Measurements from ENCODE around the gene TDRD10. TPM values are rescaled to one million over a fixed set of nuclear protein-coding genes. Genes with fewer than 3 reads are reported as not detected.
A peak's percentile ranks its signal among the peaks of the same experiment; 100 is the strongest.

The TDRD10 gene
- total and polyA plus RNA-seq, 2 of the 8 experiments (the other 6 are each of a cell fraction or from before 2014, with no cell fraction given) = 0.15 to 0.27 TPM

- CTCF ChIA-PET (ENCODE audit: partially characterized antibody) = interaction anchor here (1.6 to 2.4 kb wide), 3 partner anchors 11 to 321 kb away, joined by 4 to 13 read pairs (median 6); no protein-coding TSS in a partner anchor
These were observed 55.4 kb downstream of the TDRD10 start for GRCh38 chr1:154557248-154557938.

More at GRCh38 chr1:154557248-154557938, 55.4 kb downstream of the TDRD10 start:
- Histone ChIP-seq H3K36me3 (ENCODE audit: control insufficient read depth in 2 of 4, insufficient read depth in 4 of 4, low read length in 3 of 4) (peaks cover 18 to 35% (median 34%) of the 10 kb centered on the region in 4 experiments), H3K27me3 (replicated peaks in 1 of 4; ENCODE audit: control insufficient read depth in 3 of 4, extremely low read depth in 1 of 4, insufficient read depth in 3 of 4, low read length in 3 of 4) (no peaks in the 10 kb centered on the region), H3K23ac (ENCODE audit: insufficient read length) (no peak overlapping the region), H4K91ac (replicated peaks; ENCODE audit: insufficient read length, low read length) (no peak overlapping the region), H3K23me2 (ENCODE audit: low read depth, low read length) (peaks cover 10% of the 10 kb centered on the region), H3K9me3 (ENCODE audit: insufficient read depth in 2 of 2, low read depth in 1 of 2, low read length in 1 of 2) (no peaks in the 10 kb centered on the region), H3K79me1 (ENCODE audit: low read depth, low read length) (peaks cover 6% of the 10 kb centered on the region), H4K8ac (ENCODE audit: extremely low read depth, insufficient read depth, low read length) (no peak overlapping the region), H3K14ac (ENCODE audit: insufficient read length) (no peak overlapping the region), H2AK5ac (ENCODE audit: low read depth, low read length) (no peak overlapping the region), H2BK5ac (ENCODE audit: low read depth, low read length) (0 out of 2 replicates have a peak overlapping the region, but pooled peaks have one; percentile 68), H3K4me3 (ENCODE audit: extremely low read depth in 1 of 4, insufficient read depth in 2 of 4, low read depth in 3 of 4, low read length in 4 of 4) (peak overlapping the region; percentile 52 to 92 (median 82)), H2BK120ac (replicated peaks; ENCODE audit: low read depth, low read length) (no peak overlapping the region), H2AFZ (ENCODE audit: low read length) (no peak overlapping the region), H3K4me1 (replicated peaks in 1 of 4; ENCODE audit: control insufficient read depth in 3 of 4, insufficient read depth in 4 of 4, low read length in 3 of 4) (peaks cover 5 to 14% (median 7%) of the 10 kb centered on the region in 4 experiments; a peak in 5 of 7 replicates), H3K9ac (replicated peaks in 1 of 4; ENCODE audit: extremely low read depth in 1 of 4, low read depth in 3 of 4, low read length in 3 of 4) (peak overlapping the region in 3 of 4 experiments; percentile 21 to 90 (median 70); a peak in 6 of 7 replicates), H2BK20ac (ENCODE audit: low read length) (no peak overlapping the region), H3K18ac (ENCODE audit: extremely low read depth, low read length) (no peak overlapping the region), H3K56ac (replicated peaks; ENCODE audit: insufficient read length, low read depth, low read length) (no peak overlapping the region), H4K5ac (ENCODE audit: insufficient read length, low read depth, low read length) (no peak overlapping the region), H2BK15ac (ENCODE audit: low read length) (no peak overlapping the region), H3K4me2 (ENCODE audit: insufficient read depth in 1 of 2, low read depth in 2 of 2, low read length in 2 of 2) (peak overlapping the region; percentile 81 to 99), H3K27ac (ENCODE audit: low read depth, low read length) (peak overlapping the region; percentile 42; the same call in 1 of the 2 replicates), H3K79me2 (ENCODE audit: control insufficient read depth in 1 of 2, insufficient read depth in 2 of 2, low read length in 2 of 2) (peaks cover 7 to 31% of the 10 kb centered on the region in 2 experiments; a peak in 3 of 4 replicates), H3K4ac (replicated peaks; ENCODE audit: insufficient read length, low read depth, low read length) (peak overlapping the region; percentile 4), H2BK12ac (ENCODE audit: low read depth, low read length) (no peak overlapping the region), H4K20me1 (replicated peaks in 1 of 2; ENCODE audit: control insufficient read depth in 1 of 2, insufficient read depth in 2 of 2, low read length in 2 of 2) (peaks cover 2 to 3% of the 10 kb centered on the region in 2 experiments)
- POLR2A ChIA-PET (ENCODE audit: partially characterized antibody) = interaction anchor here (0.7 to 1.1 kb wide), 3 partner anchors 10 to 414 kb away, joined by 3 read pairs; partner anchors contain the start of genes CHRNB2 and SHC1
- WGBS, 2 experiments (ENCODE audit: extremely low coverage in 1 of 2, insufficient coverage in 1 of 2, insufficient read length in 1 of 2, insufficient replicate concordance in 2 of 2, low coverage in 1 of 2, low lambda C conversion rate in 2 of 2, missing lambda C conversion rate in 1 of 2) = 34% methylated on average over 7 of the region's 7 CpGs; no CpG with 5 or more reads in 1 of the 2 experiments
- DNase-seq (ENCODE audit: low read depth in 1 of 2, low spot score in 2 of 2) = no peak
- no peak for TF ChIP-seq CBX5 (IDR thresholded peaks at IDR 0.05; ENCODE audit: low read depth, low read length)
- no peak for TF ChIP-seq SP2 (IDR thresholded peaks at IDR 0.05; ENCODE audit: low read length)
- no peak for TF ChIP-seq SRF (IDR thresholded peaks at IDR 0.05; ENCODE audit: low read depth, low read length)
- no peak for TF ChIP-seq SP4 (IDR thresholded peaks at IDR 0.05; ENCODE audit: low read length)
- no peak for TF ChIP-seq SUZ12 (IDR thresholded peaks at IDR 0.05; ENCODE audit: low read length)
- no peak for TF ChIP-seq KDM5A (IDR thresholded peaks at IDR 0.05; ENCODE audit: low read length)
- TF ChIP-seq TAF1 (IDR thresholded peaks at IDR 0.05; ENCODE audit: low read depth, low read length) = no peak
- TF ChIP-seq PHF8 (conservative IDR thresholded peaks at IDR 0.05; ENCODE audit: low read depth, low read length) = no peak
- no peak for TF ChIP-seq RBBP5 (IDR thresholded peaks at IDR 0.05; ENCODE audit: borderline replicate concordance, low read depth, low read length)
- TF ChIP-seq JUN (IDR thresholded peaks at IDR 0.05; ENCODE audit: low read depth, low read length) = no peak
- no peak for FAIRE-seq

Data from H1 (cell line).